RCC 7860 (cell line): Measurements from ENCODE around the gene CD69.

Experiments used
- DNase-seq: peaks from one replicate; pipeline ENCODE4 v3.0.0-alpha.2; 2015; ENCODE audit warnings: low spot score
- FAIRE-seq: peaks from 2 replicates; lab custom pipeline; 2012; peaks lifted over from hg19 to GRCh38; lab: Jason Lieb, UNC

Gene CD69

DNA sequence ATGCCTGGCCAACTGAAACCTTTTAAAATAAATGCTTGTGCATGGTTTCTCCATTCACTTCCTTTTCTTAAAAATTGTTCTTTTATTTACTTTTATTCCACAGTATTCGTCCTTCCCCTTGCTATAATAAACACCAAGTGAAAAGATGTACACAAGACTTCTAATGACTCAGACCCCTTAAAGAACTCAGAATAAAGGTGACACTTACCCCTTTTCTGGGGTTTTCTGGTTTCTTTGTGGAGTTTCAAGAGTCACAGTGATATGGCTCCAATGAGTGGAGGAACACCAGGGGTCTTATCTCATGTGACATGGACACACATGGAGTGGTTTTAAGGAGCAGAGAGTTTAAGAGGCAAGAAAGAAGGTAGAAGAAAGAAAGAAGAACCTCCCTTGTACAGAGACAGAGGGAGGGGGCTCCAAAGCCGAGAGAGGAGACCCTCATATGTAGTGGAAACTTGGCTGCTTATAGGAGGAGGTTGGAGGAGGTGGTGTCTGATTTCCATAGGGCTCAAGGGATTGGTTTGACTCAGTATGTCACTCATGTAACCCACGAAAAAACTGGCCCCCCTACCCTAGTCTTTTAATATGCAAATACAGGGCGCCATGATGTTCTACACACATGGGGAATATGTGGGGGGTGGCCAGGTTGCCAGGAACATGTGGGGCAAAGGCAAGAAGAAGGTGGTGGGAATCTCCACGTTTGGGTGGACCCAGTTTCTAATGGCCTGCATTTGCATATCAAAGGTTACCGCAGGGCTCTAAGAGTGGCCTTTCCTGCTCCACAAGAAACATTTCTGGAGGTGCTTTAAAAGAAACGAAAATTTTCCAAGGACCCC, 22.1 kb upstream of the CD69 start:
- FAIRE-seq (no peak), DNase-seq (no peak)

DNA sequence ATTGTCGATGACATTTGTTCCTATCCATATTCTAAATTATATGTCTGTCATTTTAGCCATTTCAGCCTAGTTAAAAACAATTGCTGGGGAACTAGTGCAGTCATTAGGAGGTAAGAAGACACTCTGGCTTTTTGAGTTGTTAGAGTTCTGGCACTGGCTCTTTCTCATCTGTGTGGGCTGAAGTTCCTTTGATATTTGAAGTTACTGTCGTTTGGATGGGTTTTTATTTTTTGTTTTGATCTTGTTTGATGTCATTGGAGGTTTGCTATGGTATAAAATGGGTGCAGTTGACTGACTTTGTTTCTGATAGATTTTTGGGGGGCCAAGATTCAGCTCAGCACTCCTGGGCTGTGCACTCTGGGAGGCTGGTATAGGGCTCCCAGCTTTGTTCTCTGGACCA, 20.7 kb upstream of the CD69 start:
- DNase-seq (no peak), FAIRE-seq (no peak)

DNA sequence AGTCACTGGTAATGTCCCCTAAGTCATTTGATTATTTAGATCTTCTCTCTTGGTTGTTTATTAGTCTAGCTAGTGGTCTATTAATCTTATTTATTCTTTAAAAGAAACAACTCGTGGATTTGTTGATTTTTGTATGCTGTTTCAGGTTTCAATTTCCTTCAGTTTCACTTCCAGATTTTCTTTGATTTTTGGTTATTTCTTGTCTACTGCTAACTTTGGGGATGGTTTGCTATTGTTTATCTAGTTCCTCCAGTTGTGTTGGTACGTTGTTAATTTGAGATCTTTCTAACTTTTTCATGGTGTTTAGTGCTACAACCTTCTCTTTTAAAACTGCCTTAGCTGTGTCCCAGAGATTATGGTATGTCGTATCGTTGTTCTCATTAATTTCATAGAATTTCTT, 18.5 kb upstream of the CD69 start:
- FAIRE-seq (no peak), DNase-seq (no peak)

DNA sequence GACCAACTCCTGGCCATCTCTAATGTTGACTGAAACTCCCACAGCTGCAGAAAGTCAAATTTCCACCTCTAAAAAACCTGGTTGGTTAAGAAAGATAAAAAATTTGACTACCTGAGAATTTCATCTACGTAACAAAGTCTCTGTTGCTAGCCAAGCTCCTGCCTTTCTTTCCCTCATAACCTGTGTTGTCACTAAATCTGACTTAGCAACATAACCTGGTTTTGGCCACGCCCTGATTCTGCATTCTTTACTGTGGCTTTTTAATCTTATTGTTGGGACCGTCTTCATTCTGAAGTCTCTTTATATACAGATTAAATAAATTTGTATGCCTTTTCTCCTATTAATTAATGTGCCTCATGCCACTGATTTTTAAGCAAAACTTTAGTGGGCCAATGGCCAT, 16.1 kb upstream of the CD69 start:
- no peak for DNase-seq
- FAIRE-seq: no peak

DNA sequence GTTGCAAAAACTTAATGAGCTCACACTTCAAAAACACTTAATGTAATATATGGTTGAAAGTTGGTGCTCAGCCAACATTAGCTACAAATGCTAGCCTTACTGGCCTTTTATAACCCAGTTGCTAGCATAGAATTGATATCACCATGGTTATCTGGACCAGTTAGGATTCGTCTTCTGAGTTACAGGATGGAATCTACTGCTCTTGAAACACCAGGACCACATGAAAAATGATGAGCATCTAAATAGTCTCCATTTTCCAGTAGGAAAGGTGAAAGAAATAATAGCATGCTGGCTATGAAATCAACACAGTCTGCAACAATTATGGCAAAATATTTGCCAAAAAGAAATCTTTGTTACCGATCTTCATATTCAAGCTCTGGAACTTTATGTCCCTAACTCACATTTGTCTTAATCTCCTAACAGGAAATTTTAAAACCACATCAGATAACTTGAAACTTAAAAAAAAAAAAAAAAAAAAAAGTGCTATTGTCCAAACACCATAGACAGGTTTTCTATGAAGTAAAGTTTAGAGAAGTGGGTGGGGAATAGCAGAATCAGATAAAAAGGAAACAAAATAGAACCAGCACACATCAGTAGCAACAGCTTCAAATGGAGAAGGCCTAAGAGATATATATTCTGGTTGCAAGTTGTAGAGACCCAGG, 12.6 kb upstream of the CD69 start:
- FAIRE-seq (no peak), DNase-seq (no peak)

DNA sequence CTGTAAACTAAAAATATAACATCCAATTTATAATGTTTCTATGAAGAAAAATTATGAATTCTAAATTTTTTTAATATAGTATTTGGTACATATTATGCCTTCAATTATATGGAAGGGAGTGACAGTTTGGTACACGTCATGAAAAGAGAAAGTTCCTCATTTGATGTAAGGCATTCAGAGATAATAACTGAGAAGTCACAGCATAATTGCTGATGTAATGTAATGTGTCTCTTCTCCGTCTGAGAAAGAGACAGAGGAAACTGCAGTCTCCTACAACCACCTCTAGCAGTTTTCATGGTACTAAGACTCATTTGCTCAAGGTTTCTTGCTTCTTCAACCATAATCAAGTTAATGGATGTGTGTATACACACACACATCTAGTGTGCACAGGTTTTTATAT, 2.3 kb upstream of the CD69 start:
- no peak for DNase-seq
- no peak for FAIRE-seq

DNA sequence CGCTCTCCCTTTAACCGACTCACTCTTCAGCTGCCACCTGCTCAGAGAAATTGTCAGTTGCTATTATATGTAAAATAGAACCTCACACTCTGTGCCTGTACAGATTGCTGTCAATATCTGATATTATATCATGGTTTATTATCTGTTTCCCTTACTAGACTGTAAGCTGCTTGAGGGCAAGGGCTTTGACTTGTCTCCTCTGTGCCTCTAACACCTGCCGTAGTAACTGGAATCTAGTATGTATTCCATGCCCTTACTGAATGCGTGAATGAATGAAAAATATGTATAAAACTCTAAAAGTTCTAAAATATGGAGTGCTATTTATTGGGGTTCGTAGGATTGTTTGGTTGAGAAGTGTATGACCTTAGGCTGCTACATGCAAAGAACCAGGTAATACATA, 1.7 kb upstream of the CD69 start:
- FAIRE-seq: no peak
- DNase-seq: no peak

DNA sequence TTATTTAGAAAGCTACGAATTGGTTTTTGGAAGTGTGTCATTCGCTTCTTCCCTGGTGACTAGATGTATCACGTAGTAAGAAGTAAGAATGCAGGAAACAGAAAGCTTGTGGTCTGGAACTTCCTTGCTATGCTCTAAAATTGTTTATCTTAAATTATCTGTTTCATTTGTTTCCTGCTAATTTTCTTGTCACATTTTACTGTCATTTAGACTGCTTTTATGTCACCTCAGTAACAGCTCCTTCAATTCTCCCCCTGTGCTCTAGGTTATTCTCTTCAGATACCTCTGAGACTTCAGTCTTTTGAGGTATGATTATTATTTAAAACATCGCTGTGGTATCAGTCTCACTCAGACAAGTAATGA, 699 bp upstream of the CD69 start:
- no peak for DNase-seq
- FAIRE-seq: no peak

DNA sequence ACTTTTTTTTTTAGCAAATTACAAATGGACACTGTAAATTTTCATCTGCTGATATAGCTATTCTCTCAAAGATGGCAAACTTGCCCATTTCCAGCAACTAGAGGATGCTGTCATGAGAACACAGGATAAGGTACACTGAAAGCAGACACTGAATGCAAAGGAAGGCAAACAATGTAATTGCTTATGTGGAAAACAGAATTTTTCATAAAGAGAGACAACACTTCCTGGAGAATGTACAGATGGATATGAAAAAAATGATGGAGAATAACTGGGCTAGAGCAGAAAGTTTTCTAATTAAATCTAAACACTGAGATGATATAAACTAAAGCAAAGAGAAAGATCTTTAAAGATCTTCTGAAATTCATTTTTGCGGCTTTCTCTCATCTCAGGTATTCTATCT, 581 bp downstream of the CD69 start:
- FAIRE-seq: no peak
- DNase-seq: no peak

DNA sequence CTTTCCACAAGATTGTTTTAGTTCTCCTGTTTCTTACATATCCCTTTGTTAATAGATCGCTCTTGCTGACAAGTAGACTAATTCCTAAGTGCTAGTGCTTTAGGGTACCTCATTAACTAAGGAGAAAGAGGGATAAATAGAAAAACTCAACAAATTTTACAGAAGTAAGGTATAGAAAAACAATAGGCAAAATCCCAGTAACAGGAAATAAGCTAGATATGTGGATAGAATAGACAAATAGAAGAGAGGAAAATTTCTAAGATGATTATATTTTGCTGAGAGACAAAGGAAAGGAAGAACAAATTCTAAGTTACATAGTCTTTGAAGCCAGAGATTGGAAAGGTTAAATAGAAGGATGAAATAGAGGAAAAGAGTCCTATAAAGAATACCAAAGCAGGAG, 1.0 kb downstream of the CD69 start:
- DNase-seq: no peak
- FAIRE-seq: no peak

DNA sequence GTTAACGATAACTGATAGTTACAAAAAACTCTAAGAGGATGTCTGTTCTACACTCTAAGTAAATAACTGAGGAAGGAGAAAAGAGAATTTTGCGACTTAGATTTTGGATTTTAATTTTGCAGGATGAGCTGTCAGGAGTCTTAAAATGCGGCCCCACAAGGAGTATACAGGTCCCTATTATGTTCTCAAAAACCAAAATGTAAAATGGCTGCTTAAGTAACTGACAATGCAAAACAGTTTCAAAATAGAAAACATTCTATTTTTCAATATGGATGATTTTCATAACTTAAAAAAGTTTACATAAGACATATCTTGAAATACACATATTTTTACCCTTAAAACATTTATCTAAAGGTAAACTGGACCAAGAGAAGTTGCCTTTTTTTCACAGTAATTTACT, 2.6 kb downstream of the CD69 start:
- DNase-seq (no peak), FAIRE-seq (no peak)

DNA sequence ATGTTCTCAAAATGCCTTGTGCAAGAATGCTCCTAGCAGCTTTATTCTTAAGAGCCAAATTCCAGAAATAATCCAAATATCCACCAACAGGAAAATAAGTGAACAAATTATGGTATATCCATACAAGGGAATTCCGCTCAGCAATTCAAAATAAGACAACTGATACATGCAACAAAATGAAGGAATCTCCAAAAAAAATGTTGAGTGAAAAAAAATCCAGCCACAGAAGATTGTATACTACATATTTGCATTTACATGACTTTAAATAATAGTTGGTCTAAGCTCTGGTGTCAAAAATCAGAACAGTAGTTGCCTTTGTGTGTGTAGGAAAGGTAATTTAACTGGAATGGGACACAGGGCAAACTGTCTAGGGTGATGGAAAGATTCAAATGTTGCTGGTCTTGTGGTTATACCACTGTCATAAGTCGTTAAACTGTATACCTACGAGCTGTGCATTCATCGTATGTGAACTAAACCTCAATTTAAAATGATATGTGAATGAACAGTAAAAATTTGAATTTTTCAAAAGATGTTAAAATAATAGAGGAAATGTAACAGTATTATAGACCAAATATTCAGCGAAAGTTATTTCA, 3.2 kb downstream of the CD69 start:
- no peak for FAIRE-seq

DNA sequence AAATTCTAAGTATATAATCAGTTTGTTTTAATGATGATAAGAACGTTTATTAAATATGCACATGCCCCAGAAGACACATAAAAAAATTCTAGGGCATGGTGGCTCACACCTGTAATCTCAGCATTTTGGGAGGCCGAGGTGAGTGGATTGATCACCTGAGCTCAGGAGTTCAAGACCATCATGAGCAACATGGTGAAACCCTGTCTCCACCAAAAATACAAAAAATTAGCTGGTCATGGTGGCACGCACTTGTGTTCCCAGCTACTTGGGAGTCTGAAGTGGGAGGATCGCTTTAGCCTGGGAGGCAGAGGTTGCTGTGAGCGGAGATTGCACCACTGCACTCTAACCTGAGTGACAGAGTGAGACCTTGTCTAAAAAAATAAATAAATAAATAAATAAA, 4.0 kb downstream of the CD69 start:
- no peak for FAIRE-seq
- DNase-seq: no peak

More for the DNA sequence above, 3.2 kb downstream of the CD69 start:
- no peak for DNase-seq

DNA sequence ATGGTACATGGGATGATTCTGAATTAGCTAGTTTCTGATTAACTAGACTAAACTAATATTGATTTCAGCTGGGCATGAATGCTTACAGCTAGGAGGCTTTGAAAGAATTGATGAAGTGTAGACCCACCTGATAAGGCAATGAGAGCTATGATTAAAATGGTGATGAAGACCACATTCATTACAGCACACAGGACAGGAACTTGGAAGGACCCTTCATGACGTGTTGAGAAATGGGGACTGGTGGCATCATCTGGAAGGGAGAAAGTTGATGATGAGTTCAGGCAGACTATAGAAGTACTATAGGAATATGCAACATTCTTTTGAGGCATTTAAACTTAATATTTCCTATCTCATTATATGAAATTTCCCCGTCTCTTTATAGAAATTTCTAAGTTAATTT, 4.5 kb downstream of the CD69 start:
- FAIRE-seq: no peak
- no peak for DNase-seq

DNA sequence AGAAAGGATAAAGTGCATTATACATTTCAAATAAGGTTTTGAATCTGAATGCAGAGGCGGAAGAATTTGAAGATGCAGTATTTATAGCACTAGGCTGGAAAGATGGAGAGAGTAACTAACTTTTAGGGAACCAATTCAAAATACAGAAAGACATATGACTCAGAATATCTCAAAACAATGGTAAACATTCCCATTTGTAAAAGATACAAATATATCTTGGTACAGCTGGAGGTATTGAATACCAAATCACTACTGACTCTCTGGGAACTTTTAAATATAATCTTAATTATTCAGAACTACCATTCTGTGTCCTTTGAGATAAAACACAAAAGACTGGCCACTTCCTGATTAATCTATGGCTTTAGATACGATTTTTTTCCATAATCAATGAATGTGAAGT, 5.1 kb downstream of the CD69 start:
- no peak for FAIRE-seq
- no peak for DNase-seq

DNA sequence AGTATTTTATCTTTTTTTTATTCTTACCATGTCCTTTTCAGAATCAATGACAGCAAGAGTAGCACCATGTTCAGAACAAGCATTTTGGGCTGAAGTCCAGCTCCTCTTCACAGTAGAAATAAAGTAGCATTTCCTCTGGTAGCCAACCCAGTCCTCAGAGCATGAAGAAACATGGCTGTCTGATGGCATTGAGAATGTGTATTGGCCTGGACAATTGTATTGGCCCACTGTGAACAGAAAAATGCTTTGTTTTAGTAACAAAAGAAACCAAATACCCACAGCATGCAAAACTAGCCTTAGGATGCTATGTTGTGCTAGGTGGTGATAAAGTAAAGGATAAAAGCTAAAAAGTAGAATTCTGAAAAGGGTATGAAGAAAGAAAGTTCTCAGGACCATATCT, 5.7 kb downstream of the CD69 start:
- no peak for DNase-seq
- FAIRE-seq: no peak

DNA sequence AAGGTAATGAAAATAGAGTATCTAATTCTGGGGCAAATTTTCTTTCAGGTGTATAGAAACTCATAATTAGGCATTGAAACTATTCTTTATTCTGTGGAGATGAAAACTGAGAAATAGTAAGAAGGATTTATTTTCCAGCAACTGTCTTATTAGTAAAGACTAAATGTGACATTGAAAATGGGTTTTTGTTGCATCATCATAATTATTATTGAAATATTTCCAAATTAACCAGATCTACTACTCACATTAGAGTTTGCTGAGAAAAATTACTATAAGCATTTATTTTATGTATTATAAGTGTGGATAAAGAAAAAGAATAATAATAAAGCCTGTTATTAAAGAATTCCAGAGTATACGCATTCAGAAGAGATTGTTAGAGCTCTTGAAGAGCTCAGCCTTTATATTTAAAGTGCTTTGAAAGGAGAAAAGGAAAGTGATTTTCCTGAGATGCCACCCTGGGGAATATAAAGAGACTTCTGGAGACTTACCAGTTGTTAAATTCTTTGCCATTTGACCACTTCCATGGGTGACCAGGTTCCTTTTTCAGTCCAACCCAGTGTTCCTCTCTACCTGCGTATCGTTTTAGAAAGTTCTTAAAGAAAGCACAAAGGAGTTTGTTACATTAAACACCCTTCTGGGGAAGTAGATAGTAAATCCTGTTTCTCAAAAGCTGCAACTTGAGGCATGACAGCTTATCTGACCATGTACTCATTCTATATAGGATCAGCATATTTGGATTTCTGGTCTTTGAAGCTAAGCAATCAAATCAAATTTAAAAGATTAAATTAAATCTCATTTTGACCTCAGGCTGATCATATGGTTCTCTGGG, 6.4 kb downstream of the CD69 start:
- FAIRE-seq: no peak
- no peak for DNase-seq

DNA sequence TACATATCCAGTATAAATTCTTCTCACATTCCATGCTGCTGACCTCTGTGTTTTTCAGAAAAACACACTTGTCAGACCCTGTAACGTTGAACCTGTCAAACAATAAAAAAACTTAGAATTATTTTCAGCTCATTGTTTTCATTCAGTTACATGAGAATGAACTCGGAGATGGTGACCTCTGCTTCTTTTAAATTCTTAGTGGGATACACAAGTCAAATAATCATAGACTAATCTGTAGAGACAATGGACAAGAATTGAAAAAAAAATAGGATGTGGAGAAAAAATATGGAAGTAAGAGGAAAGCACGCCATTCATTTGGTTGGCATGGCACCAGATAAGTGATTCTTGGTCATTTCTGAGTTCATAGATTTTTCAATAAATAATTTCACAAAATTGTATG, 7.2 kb downstream of the CD69 start:
- DNase-seq: no peak
- no peak for FAIRE-seq

DNA sequence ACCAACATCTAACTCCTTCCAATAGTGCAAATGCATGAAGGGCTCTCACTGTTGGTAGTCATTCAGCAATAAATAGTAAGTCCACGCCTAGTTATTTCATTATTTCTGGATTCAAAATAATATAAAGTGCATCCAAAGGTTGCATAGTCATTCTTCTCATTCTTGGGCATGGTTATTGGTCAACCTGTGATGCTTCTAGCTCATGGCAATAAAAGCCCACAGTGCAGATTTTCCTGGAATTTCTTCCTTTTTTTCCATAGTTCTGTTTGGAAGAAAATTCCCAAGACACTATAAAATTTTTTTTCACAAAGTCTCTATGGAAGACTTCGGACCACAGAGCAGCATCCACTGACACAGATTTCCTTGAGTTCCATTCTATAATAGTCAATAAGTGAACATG, 7.6 kb downstream of the CD69 start:
- DNase-seq (no peak), FAIRE-seq (no peak)

DNA sequence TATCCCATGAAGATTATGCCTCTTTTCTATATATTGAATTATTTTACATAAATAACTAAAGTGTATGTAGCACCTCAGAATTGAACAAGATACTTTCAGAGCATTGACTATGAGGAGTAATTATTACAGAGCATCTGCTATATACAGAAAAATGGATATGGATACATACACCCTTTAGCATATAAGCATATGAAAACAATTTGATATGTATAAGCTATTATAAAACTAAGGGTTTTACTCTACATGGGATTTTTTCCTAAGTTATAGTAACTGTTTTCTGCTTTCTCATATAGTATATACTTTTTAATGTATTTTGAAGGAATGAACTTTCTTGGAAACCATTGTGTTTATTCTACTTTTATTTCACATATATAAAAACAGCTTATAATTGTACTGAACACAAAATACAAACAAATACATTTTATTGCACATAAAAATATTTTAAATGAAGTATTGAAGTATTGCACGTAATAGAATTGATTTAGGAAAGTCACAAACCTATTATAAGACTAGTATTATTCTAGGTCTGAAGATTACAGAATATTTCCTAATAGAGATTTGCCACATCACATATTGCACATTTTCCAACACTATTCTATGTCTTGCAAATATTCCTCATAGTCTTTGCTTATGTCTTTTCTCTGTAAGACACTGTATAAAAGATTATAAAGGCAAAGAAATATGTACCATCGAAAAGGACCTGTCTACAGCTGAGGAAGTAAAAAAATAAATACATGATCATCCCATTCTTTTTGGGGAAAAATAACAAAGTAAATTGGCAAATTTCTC, 8.4 kb downstream of the CD69 start:
- DNase-seq: no peak
- no peak for FAIRE-seq
